Activated CD4-positive, alpha-beta T cell treated with anti-CD3 and anti-CD28 coated beads, Interleukin-2, amount 50 U/mL, for 48 hours (primary cell): ENCODE results near the gene DOK7.

Experiments used
- DNase-seq, 2 experiments: peaks; one replicate each; pipeline ENCODE4 v3.0.0-alpha.2; 2020

DOK7 gene

DNA sequence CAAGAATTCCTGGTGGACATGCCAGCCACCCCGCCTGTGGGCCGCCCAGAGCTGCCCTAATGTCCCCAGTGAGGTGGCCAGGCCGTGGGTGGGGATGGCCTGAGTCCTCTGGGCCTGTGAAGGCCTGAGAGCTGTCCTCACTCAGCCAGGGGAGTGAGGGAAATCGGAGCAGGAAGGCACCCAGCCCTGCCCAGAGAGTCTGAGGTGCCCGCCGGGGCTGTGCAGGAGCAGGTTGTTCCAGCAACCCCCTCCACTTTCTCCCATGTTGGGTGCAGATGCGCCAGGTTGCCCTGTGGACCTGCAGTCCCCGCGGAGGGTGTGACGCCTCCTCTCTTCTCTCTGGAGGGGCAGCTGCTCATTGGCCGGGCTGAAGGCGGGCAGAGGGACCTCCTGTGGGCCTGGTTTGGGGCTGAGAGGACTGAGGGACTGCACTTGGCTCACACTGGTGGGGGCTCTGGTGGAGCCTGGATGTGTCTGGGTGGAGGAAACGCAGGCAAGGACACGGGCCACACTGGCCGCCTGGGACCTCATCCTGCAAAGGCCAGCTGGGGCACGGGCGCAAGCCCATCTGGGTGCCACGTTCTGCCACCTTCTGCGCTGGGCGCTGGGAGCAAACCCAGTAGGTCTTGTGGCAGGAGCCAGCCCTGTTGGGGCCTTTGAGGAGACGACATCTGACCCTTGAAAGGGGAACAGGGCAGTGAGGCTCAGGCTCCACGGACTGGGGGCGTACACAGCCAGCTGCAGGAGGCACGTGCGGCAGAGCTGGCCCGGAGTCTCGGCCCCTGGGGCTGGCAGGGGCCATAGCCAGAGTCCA, 14.0 kb downstream of the DOK7 start:
- no peak for DNase-seq

- no peak for DNase-seq
Measured at GRCh38 chr4:3477750-3478430, 14.8 kb downstream of the DOK7 start.

DNA sequence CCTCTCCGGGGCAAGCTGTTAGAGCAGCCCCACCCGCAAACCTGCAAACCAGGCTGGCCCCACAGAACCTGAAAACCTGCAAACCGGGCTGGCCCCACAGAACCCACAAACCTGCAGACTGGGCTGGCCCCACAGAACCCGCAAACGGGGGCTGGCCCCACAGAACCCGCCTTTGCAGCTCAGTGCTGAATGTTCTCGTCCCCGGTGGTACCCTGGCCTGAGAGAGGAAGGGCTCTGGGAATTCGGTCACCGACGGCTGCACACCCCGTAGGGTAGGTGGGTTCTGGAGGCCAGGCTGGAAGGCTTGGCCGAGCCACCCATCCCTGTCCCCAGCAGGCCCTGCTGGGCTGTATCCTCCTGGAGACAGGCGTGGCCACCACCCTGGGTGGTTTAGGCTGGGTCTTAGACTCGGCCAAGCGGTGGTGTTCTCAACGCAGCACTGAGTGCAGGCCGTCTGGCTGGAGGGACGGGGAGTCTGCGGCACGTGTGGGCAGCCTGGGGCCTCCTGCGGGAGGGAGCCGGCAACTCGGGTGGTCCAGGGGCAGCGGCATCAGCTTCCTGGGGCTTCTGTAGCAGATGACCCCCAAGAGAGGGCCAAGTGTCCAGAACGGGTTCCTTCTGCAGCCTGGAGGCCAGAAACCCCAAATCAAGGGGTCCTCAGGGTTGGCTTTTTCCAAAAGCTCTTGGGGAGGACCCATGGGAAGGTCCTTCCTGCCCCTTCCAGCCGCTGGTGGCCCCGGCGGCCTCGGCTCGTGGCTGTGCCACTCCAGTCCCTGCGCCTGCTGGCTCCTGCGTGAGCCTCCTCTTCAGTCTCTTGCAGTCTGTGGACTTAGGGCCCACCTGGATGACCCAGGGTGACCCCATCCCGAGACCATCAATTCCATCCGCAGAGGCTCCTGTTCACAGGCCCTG, 15.6 kb downstream of the DOK7 start:
- DNase-seq = no peak

GRCh38 chr4:3479358-3480101, 16.4 kb downstream of the DOK7 start:
- DNase-seq = no peak

DNA sequence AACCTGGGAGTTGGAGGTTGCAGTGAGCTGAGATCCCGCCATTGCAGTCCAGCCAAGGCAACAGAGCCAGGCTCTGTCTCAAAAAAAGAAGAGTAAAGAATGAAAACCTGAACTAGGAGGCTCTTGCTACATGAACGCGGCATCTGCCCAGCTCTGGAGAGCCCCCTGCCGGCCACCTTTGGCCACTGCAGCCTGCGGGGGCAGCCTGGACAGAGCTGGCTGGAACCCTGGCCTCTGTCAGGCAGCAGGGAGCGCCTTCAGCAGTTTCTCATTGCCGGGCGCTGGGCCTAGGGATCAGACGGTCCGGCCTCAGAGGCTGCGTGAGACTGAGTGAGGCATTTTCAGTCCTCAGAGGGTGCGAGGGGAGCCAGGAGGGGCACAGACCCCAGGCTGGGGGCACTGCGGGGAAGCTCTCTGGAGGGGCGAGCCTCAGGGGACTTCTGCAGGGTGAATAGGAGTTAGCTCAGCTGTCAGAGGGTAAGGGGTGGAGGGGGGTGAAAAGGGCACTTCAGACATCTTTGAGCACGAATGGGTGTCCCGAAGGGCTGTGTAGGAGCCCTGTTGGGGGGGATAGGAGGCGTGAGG, 17.5 kb downstream of the DOK7 start:
- DNase-seq = peak; percentile 85

DNA sequence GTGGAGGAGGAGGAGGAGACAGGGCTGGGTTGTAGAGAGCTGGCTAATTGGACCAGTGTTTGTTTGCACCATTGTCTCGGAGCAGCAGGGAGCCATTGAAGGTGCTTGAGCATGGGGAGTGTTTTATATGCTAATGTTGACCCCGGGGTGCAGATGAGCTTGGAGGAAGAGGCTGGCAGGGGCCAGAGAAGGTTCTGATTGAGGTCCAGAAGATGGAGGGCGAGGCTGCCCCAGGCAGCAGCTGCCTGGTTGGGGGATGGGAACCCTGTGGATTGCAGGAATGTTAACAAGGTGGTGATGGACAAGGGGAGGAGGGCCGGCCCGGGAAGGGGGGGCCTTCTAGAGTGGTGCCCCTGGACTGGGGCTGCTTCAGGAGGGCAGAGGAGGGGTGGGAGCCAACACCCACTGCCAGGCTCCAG, 18.0 kb downstream of the DOK7 start:
- no peak for DNase-seq

GRCh38 chr4:3481783-3482393, 18.8 kb downstream of the DOK7 start:
- no peak for DNase-seq

GRCh38 chr4:3482707-3483106, 19.6 kb downstream of the DOK7 start:
- DNase-seq = no peak

DNA sequence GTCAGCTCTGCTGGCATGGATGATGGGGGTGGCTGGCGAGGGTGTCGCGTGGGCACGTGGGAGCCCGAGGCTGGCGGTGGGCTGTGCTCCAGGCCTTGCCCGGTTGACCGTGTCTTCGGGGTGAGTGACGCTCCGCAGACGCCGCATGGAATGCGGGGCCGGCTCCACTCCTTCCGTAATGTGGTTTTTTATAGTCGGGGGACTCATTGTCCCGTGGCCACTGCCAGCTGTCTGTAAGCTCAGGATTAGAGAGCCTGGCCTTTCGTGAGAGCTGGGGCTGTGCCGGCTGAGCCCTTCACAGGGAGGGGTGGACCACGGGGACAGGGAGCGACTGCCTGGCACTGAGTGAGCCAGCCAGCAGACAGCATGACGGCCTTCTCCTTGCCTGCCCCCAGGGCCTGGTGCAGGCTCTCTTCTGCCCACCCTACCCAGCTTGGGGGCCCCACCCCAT, 20.4 kb downstream of the DOK7 start:
- DNase-seq = no peak

DNA sequence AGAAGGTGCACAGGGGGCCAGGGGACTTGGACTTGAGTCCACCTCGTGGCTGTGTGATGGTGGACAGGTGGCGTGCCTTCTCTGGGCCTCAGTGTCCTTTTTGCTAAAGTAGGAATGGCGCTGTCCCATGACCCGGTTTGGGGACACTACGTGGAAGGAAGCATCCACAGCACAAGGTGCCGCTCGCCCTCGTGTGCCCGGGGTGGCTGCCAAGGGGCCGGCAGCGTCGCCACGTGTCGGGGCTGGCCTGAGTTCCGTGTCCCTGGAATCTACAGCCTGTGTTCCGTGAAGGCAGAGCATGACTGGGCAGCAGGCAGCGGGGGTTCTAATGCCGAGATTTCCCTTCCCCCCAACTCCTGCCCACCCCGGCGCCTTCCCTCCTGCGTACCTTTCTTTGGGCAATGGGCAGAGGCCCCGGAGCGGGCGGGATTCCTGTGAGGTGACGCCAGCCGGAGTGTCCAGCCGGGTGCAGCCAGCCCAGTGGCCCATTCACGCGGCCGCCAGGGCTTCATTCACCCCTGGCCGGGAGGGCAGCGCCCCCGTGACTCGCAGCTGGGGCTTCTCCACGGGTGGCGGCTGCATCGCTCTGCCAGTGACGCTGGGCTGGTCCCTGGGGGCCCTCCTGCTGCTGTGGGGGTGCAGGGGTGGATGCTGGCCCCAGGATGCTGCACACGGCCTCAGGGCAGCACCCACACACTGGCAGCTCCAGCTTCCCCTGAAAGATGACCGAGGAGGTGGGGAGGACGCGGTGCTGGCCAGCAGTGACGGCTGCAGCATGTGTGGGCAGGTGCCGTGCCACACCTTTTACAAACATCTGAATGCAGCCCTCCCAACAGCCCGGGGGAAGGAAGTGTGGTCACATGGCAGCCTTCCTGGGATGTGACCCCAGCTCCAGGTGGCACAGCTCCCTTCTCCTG, 21.2 kb downstream of the DOK7 start:
- DNase-seq = no peak

- no peak for DNase-seq
Measured at GRCh38 chr4:3485011-3485791, 22.1 kb downstream of the DOK7 start.

DNA sequence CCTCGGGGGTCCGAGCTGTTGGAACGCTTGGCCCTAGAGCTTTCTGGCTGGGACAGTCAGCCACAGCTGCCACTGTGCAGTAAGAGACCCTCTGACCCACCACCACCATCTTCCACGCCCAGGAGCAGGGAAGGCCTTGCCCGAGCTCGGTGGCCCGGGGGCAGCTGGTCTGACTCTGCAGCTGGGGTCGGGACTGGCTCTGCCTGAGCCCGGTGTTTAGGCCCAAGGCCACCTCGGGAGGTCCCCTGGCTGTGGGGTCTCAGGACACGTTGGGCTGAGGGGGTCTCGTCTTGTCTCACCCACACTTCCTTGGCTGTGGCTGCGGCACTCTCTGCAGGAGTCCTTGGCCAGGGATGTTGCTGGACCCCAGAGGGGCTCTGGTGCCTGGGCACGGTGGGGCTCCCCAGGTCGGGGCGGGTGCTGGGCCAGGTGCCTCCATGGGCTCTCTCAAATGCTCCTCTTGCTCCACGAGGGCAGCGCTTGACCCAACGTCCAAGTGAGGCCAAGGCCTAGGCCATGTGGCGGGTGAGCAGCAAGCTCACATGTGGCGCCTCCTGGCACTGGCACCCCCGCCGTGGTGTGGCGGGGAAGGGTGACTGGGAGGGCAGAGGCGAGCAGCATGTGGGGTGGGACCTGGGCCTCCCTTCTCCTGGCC, 22.9 kb downstream of the DOK7 start:
- no peak for DNase-seq

GRCh38 chr4:3486541-3487540, 23.7 kb downstream of the DOK7 start:
- no peak for DNase-seq

DNA sequence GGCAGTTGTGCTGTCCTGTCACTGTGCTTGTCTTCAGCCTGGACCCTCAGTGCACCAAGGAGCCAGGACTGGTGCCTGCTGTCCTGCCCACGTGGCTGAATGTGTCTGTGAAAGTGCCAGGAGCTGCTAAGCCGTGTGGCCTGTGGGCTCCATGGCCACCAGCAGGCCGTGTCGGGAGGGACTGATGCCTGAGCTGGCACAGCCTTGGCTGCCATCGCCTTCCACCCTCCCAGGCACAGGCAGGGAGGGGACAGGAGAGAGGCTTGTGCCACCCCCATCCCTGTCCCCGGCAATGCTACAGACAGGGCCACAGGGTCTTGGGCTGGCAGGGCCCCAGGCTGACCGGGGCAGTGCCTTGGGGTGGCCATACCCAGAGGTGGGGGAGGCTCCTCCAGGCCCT, 24.8 kb downstream of the DOK7 start:
- DNase-seq = no peak

DNA sequence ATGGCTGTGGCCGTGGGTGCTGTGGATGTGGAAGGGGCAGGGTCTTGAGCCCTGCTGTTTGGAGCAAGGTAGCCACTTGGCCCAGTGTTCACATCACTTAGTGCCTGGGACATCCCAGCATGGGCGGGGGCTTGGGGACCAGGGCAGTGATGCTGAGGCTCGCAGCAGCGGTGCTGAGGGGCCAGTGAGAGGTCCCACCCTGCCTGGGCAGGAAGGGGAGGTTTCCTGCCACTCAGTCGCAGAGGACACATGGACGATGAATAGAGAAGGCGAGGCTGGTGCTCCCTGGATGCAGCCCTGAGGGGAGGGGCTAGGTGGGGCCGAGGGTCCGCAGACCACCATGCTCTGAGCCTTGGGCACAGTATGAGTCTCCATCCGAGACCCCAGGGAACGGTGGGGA, 25.7 kb downstream of the DOK7 start:
- no peak for DNase-seq

DNA sequence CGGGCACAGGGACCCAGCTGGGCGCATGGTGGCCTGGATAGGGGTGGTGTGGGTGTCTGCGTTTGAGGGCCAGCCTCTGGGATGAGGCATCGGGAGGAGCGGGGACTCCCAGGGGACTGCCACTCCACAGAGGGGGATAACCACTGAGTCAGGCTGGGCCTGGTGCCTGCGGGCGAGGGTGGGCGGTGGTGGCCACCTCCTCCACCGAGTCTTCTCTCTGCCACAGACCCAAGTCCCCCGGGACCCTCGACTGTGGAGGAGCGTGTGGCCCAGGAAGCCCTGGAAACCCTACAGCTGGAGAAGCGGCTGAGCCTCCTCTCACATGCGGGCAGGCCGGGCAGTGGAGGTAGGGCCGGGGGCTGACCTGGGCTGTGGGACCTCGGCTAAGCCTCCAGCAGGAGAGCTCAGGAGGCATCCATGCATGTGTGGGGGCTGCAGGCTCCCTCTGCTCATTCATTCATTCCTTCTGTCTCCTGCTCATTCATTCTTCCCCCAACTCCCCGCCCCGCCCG, 26.4 kb downstream of the DOK7 start:
- peak in 1 of 2 experiments; percentile 9 for DNase-seq

GRCh38 chr4:3491681-3492405, 28.7 kb downstream of the DOK7 start:
- DNase-seq = no peak
